ENCODE results near the gene GRIK1.
"Not testable (repeated sequence)": the region's sequence is repeated elsewhere in the genome, so short reads cannot be mapped to it uniquely, and the experiment has no call there.

GRIK1 gene

GRCh38 chr21:29939924-29940275, at the start of gene GRIK1:
TSS of gene GRIK1 (minus strand) at chr21:29939996.
- no peak for DNase-seq (ENCODE audit: low spot score)

DNA sequence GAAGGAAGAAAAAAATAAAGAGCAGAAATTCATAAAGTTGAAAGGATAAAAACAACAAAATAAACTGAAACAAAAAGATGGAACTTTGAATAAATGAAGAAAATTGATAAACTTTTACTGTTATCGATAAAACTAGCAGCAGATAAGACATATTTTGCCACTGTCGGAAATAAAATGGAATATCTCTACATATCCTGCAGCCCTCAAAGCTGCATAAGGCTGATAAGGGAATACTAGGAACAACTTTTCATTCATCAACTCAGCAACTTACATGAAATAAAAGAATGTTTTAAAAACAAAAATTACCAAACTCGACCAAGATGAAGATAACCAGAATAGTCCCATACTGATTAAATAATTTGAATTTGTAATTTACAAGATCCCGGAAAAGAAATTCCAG, 48.0 kb upstream of the GRIK1 start:
- no peak for DNase-seq (ENCODE audit: low spot score)

DNA sequence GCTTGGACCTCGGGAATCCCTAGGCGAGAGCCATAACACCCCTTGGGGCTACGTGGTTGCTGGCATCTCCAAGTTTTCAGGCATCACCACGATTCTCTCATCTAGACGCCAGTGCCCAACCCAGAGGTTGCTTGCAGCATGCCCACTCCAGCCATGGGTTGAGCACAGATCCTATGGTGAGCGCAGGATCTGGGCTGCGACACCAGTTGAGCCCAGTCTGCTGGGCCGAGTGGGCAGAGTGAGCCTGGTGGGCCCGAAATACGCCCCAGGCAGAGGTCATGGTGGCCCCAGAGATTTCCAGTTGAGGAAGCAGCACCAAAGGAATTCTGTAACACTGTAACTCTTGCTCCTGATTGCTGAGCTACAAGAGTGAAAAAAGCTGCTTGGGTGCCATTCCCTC, 46.1 kb upstream of the GRIK1 start:
- DNase-seq (ENCODE audit: low spot score) = no peak

GRCh38 chr21:29979043-29979442, 39.2 kb upstream of the GRIK1 start:
- DNase-seq (ENCODE audit: low spot score) = no peak

DNA sequence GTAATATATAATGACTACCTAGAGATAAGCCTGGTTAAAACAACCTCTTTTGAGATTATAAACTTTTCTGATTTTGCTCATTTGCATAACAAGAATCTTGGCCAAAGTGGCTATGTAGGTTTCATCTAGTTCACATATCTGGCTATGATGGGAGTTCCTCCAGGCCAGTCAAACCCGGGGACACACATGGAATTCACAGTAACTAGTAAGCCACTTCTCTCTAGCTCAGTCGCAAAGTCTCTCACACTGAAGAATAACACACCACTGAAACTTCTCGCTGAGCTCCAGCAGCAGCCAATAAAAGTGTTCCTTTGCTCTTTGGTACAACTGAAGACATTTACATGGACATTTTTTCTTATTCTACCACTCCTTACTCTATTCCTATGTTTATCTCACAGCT, 36.0 kb upstream of the GRIK1 start:
- DNase-seq (ENCODE audit: low spot score) = no peak

DNA sequence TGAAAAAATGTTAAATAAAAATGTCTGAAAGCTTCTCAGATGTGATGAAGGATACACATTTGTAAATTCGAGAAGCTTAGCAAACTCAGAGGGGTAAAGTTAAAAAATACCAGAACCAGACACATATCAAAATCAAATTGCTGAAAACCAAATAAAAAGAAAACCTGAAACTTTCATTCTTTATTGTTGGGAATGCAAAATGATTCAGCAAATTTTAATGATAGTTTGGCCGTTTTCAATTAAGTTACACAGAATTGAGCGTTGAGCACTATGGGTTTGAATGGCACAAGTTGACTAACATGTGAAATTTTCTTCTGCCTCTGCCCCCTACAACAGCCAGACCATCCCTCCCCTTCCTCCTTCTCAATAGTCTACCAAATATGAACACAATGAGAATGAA, 33.5 kb upstream of the GRIK1 start:
- DNase-seq (ENCODE audit: low spot score) = no peak

- no peak for DNase-seq (ENCODE audit: low spot score)
Measured at GRCh38 chr21:29961291-29962027, 21.7 kb upstream of the GRIK1 start.

DNA sequence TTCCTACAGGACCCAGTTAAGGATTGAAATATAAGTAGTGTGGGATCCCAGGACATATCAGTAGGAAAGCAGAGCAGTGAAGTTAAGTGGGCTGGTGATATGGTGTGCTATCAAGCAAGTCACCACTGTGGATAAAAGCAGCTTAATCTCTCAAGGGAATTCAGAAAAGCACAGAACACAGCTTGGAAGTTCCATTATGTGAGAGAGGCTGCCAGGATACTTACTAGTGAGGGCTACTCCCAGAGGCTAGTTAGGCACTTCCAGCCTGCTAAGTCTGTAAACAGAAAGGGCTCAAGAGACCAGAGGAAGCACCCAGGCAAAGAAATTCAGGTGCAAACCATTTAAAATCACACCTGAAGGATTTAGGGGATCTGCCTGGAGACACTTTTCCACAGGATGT, 18.8 kb upstream of the GRIK1 start:
- DNase-seq (ENCODE audit: low spot score) = no peak

DNA sequence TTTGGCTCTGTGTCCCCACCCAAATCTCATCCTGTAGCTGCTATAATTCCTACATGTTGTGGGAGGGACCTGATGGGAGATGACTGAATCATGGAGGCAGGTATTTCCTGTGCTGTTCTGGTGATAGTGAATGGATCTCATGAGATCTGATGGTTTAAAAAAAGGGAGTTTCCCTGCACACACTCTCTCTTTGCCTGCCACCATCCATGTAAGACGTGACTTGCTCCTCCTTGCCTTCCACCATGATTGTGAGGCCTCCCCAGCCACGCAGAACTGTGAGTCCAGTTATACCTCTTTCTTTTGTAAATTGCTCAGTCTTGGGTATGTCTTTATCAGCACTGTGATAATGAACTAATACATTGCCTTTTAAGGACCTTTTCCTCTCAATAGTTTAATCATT, 18.2 kb upstream of the GRIK1 start:
- DNase-seq (ENCODE audit: low spot score) = not testable (repeated sequence)

DNA sequence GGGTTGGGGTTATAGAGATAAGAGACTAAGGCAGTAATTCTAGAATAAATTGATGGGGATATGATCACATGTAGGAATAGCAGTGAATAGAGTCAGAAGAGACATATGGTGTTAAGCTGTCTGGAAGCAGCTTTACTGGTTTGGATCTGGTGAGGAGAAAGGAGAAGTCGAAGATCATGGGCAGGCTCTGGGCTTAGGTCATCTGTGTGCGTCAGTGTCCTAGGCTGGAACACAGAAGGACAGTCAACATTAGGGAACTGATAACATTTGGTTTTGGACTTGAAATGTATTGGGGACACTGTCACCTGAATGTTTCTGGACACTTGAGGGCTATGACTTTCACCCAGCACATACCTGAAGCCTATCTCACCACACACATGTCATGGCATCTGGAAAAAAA, 13.9 kb upstream of the GRIK1 start:
- DNase-seq (ENCODE audit: low spot score) = no peak

GRCh38 chr21:29953072-29953471, 13.3 kb upstream of the GRIK1 start:
- peak; percentile 11 for DNase-seq (ENCODE audit: low spot score)

- no peak for DNase-seq (ENCODE audit: low spot score)
Measured at GRCh38 chr21:29951911-29952310, 12.1 kb upstream of the GRIK1 start.

- no peak for DNase-seq (ENCODE audit: low spot score)
Measured at GRCh38 chr21:29949991-29950390, 10.2 kb upstream of the GRIK1 start.

GRCh38 chr21:29947119-29947518, 7.3 kb upstream of the GRIK1 start:
- DNase-seq (ENCODE audit: low spot score) = no peak

GRCh38 chr21:29943885-29944284, 4.1 kb upstream of the GRIK1 start:
- DNase-seq (ENCODE audit: low spot score) = no peak

DNA sequence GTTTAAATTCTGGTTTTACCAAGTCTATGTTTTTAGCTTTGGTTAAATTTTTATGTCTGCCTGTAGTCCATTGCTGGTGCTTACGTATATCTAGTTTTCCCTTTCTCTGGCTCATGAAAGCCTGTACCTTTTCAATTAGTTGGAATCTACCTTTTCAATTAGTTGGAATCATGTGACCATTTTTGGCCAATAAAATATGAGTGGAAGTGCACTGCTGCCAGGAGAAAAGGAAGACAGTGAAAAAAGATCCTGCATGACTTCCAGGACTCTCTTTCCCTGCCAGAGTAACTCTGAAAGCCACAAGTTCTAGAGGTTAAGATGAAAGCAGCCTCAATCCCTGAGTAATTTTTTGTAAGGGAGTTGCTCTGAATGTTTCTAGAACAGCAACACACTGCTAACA, 2.2 kb upstream of the GRIK1 start:
- no peak for DNase-seq (ENCODE audit: low spot score)

- DNase-seq (ENCODE audit: low spot score) = no peak
Measured at GRCh38 chr21:29940991-29941390, 1.2 kb upstream of the GRIK1 start.

GRCh38 chr21:29940361-29940760, 565 bp upstream of the GRIK1 start:
- DNase-seq (ENCODE audit: low spot score) = no peak

- no peak for DNase-seq (ENCODE audit: low spot score)
Measured at GRCh38 chr21:29939104-29939923, 482 bp downstream of the GRIK1 start.

DNA sequence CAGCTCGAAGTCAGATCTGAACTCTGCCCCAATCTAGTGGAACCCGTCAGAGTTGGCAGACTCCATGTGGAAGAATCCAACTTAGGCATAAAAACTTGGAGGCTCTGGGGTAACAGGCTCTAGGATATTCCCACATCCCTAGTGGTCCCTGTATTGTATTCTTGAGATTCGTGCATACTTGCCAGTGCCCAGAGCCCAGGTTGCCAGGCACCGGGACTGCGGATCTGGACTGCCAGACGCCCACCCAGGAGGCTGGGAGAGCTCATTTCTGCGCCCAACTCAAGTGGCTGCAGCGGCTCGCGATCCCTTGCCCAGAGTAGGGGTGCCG, 1.1 kb downstream of the GRIK1 start:
- no peak for DNase-seq (ENCODE audit: low spot score)

DNA sequence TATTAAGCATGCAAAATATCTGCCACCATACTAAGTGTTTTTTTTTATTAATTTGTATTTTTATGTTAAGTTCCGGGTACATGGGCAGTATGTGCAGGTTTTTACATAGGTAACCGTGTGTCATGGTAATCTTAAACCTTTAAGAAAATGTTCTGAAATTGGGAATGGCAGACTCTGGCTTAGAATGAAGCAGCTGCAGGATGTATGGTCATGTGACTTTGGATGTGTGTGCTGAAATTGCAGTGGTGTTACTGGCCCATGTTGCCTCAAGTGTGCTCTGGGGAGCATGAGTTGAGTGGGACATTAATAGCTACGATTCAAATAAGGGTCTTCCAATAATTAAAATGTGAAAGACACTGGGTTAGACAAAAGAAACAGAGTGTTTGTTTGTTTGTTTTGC, 6.7 kb downstream of the GRIK1 start:
- DNase-seq (ENCODE audit: low spot score) = no peak

DNA sequence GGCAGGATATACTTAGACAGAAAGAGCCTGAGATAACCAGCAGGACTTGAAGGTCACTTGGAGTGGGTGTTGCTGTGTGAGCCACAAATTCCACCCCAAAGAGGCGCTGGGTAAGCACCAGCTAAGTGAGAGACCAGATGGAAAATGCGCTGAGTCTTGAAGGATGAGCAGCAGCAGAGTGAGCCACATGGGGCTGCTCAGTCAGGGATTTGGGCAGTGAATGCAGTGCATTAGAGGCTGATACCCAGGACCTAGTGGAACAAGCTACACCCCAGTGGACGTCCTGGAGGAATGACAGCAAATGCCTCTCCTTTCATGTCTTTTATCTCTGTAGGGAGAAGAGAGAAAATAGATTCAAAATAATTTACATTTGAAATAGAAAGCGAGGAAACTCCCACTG, 11.3 kb downstream of the GRIK1 start:
- no peak for DNase-seq (ENCODE audit: low spot score)

GRCh38 chr21:29920938-29921337, 18.9 kb downstream of the GRIK1 start:
- DNase-seq (ENCODE audit: low spot score) = no peak

DNA sequence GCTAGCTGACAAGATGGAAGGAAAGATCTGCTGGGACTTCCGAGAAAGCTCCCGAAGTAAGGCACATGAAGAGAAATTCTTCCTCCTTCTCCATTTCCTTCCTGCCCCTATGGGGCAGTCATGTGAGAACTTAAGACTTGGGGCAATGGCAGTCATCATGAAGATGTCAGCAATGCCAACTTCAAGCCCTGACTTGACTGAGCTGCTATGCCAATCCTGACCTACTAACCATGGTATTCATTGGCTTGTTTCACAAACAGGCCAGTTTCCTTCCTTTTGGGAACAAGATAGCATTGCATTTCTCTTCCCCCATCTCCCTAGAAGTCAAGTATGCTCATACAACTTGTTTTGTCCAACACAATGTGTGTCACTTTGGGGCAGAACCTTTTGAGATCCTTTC, 25.5 kb downstream of the GRIK1 start:
- no peak for DNase-seq (ENCODE audit: low spot score)

Measured in pons (tissue), 1 donor.